DMS79 treated with DMSO at 0.1 percent for 48 hours (cell line): ENCODE data around the gene TSPYL2.
A peak's percentile ranks its signal among the peaks of the same experiment; 100 is the strongest.

ENCODE experiments used
- DNase-seq: peaks from one replicate; lab custom pipeline; 2025; lab: John Stamatoyannopoulos, UW

TSPYL2 gene

GRCh38 chrX:53080628-53081580 is 1.3 kb upstream of the TSPYL2 start:
- DNase-seq = no peak

- DNase-seq = no peak
Observed at GRCh38 chrX:53082773-53083616, 828 bp downstream of the TSPYL2 start.

GRCh38 chrX:53084043-53084570 is 1.9 kb downstream of the TSPYL2 start:
- no peak for DNase-seq

GRCh38 chrX:53084863-53085262 is 2.7 kb downstream of the TSPYL2 start:
- DNase-seq = no peak

- no peak for DNase-seq
Observed at GRCh38 chrX:53085661-53086229, 3.6 kb downstream of the TSPYL2 start.

- no peak for DNase-seq
Observed at GRCh38 chrX:53086464-53086863, 4.3 kb downstream of the TSPYL2 start.

- DNase-seq = no peak
Observed at GRCh38 chrX:53087388-53087831, 5.2 kb downstream of the TSPYL2 start.

GRCh38 chrX:53088136-53088974 is 6.2 kb downstream of the TSPYL2 start:
- DNase-seq = peak; percentile 58

GRCh38 chrX:53089224-53089842 is 7.2 kb downstream of the TSPYL2 start:
- DNase-seq = peak; percentile 68

GRCh38 chrX:53089925-53090324 is 7.8 kb downstream of the TSPYL2 start:
- peak; percentile 63 for DNase-seq

- DNase-seq = no peak
Observed at GRCh38 chrX:53091354-53091753, 9.2 kb downstream of the TSPYL2 start.

GRCh38 chrX:53093177-53093655 is 11.0 kb downstream of the TSPYL2 start:
- peak; percentile 38 for DNase-seq

- DNase-seq = peak; percentile 82
Observed at GRCh38 chrX:53093748-53094581, 11.8 kb downstream of the TSPYL2 start, which contains the start of gene KANTR. Gene KANTR, plus strand, starts transcription at chrX:53094142. Its CDS starts 30,131 bp downstream, at chrX:53124273.

GRCh38 chrX:53094582-53094905 is 12.4 kb downstream of the TSPYL2 start:
- DNase-seq = no peak

GRCh38 chrX:53095796-53096195 is 13.6 kb downstream of the TSPYL2 start:
- DNase-seq = no peak

- DNase-seq = no peak
Observed at GRCh38 chrX:53114864-53115549, 32.8 kb downstream of the TSPYL2 start.

GRCh38 chrX:53115550-53115874 is 33.3 kb downstream of the TSPYL2 start:
- DNase-seq = no peak

GRCh38 chrX:53116101-53116500 is 33.9 kb downstream of the TSPYL2 start:
- no peak for DNase-seq

- DNase-seq = no peak
Observed at GRCh38 chrX:53122013-53122412, 39.8 kb downstream of the TSPYL2 start.
